ENCODE measurements around the gene SSTR3.
A peak's percentile ranks its signal among the peaks of the same experiment; 100 is the strongest.
"Not testable (repeated sequence)": the region's sequence is repeated elsewhere in the genome, so short reads cannot be mapped to it uniquely, and the experiment has no call there.

The SSTR3 gene

GRCh38 chr22:37212174-37212906 is at the start of gene SSTR3:
SSTR3 (minus strand) TSS chr22:37212477; CDS start chr22:37207803, 4,674 bp downstream.
- DNase-seq (ENCODE audit: low read depth, low spot score) = peak; percentile 33

GRCh38 chr22:37260901-37261336 is 48.6 kb upstream of the SSTR3 start:
- DNase-seq (ENCODE audit: low read depth, low spot score) = peak; percentile 77

DNA sequence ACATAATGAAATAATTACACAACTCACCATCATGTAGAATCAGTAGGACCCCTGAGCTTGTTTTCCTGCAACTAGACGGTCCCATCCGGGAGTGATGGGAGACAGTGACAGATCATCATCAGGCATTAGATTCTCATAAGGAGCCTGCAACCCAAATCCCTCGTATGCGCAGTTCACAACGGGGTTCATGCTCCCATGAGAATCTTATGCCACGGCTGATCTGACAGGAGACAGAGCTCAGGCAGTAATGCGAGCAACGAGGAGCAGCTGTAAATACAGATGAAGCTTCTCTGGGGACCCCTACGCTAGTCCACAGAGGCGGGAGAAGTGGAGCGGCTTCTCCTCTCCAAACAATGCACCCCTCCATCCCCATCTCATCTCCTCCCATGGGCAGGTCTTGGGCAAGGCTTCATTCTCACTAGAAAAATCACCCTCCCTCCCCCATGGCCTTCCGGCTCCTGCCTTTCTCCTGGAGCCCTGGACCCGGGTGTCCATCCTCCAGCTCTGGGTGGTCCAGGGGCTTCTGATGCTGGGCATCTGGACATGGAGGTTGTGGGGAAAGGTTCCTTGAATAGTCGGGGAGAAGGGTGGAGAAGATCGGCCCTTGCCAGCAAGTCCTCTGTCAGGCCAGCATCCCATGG is 48.0 kb upstream of the SSTR3 start:
- no peak for DNase-seq (ENCODE audit: low read depth, low spot score)

DNA sequence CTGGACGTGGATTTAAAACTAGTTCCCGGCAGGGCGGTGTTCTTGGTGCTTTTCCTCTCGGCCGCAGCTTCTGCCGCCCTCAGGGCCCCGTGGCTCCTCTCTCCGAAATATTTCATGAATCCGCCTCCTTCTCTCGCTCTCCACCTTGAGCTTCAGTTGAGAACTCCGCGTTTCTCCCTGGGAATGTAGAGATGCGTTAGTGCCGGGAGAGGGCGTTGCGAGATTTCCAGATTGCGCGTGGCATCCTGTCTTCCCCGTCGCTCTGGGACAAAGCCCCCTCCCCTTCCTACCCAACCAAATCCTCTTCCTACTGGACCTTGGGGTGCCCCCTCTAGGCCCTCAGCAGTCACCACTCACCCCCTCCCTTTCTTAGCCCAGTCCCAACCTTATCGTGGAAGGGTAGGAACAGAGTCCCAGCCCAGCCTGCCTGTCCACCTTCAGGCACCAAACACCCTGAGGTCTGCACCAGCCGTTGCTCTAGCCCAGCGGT is 47.3 kb upstream of the SSTR3 start:
- DNase-seq (ENCODE audit: low read depth, low spot score) = peak; percentile 53

DNA sequence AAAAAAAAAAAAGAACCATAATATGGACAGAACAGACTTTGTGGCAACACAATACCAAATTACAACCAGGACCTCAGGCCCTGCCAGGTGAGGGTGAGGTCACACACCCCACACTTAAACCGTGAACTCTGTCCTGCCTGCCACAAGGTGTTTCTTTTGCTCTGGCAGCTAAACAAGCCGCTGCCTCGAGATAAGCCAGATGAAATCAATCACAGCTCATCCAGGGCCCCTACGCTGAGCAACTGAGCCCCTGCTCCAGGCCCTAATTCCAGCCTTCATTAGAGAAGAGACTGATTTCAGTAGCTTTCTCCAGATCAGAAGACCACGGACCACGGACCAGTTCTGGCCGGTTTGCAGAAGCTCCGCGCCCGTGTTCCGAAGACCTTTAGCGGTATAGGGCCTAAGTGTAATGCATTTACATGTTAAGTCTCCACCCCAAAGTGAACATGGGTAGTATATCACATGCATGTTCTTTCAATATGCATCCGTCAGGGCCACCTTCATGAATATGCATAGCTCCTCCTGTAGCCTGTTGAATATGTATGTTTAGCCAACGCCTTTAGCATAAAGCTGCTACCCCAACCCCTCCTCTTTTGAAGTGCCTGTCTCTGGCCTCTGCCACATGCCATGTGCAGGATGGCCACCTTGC is 46.6 kb upstream of the SSTR3 start:
- DNase-seq (ENCODE audit: low read depth, low spot score) = no peak

GRCh38 chr22:37258005-37258752 is 45.9 kb upstream of the SSTR3 start:
- DNase-seq (ENCODE audit: low read depth, low spot score) = no peak

GRCh38 chr22:37256075-37256726 is 43.9 kb upstream of the SSTR3 start:
- no peak for DNase-seq (ENCODE audit: low read depth, low spot score)

DNA sequence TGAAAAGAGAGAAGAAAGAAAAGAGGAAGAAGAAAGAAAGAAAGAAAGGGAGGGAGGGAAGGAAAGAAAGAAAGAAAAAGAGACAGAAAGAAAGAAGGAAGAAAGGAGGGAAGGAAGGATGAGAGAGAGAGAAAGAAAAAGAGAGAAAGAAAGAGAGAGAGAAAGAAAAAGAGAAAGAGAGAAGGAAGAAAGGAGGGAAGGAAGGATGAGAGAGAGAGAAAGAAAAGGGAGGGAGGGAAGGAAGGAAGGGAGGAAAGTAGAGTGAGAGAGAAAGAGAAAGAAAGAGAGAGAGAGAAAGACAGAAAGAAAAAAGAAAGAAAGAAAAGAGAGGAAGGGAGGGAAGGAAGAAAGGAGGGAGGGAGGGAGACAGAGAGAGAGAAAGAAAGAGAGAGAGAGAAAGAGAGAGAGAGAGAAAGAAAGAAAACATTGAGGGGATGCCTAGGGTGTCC is 43.3 kb upstream of the SSTR3 start:
- no peak for DNase-seq (ENCODE audit: low read depth, low spot score)

- DNase-seq (ENCODE audit: low read depth, low spot score) = no peak
Observed at GRCh38 chr22:37254867-37255233, 42.6 kb upstream of the SSTR3 start.

DNA sequence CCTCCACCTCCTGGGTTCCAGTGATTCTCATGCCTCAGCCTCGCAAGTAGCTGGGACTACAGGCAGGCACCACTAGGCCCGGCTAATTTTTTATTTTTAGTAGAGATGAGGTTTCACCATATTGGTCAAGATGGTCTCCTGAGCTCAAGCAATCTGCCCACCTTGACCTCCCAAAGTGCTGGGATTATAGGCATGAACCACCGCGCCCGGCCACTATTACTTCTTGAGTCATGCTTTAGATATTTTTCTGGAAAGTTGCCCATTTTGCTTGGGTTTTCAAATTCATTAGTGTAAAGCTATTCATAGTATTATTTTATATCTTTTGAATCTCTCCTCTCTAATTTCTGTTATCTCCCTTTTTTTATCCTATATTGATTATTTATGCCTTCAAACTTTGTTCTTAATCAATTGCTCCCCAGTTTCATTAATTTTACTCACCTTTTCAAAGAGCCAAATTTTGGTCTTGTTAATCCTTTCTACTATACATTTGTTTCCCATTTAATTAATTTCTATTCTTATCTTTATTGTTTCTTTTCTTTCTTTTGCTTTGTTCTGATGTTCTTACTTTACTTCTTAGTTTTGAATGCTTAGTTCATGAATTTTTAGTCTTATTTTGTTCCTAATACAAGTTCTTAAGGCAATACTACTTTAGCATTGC is 42.1 kb upstream of the SSTR3 start:
- no peak for DNase-seq (ENCODE audit: low read depth, low spot score)

GRCh38 chr22:37253126-37253660 is 40.9 kb upstream of the SSTR3 start:
- no peak for DNase-seq (ENCODE audit: low read depth, low spot score)

DNA sequence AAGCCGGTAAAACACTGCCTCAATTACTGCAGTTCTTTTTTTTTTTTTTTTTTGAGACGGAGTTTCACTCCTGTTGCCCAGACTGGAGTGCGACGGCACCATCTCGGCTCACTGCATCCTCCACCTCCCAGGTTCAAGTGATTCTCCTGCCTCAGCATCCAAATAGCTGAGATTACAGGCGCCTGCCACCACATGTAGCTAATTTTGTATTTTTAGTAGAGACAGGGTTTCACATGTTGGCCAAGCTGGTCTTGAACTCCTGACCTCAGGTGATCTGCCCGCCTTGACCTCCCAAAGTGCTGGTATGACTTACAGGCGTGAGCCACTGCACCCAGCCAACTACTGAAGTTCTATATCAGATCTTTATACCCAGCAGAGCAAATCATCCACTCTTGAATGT is 39.6 kb upstream of the SSTR3 start:
- DNase-seq (ENCODE audit: low read depth, low spot score) = not testable (repeated sequence)

DNA sequence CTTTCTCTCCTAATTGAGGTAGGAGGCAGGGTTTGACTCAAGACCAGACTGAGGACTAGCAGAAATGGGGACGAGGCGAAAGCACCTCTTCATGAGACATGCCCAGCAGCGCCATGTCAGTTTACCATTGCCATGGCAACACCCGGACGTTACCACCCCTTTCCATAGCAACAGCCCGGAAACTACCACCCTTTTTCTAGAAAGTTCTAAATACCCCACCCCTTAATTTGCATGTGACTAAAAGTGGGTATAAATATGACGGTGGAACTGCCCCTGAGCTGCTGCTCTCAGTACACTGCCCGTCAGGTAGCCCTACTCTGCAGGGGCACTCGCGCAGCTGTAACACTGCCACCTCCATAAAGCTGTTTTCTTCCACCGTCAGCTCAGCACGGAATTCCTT is 37.7 kb upstream of the SSTR3 start:
- no peak for DNase-seq (ENCODE audit: low read depth, low spot score)

GRCh38 chr22:37248251-37248650 is 36.0 kb upstream of the SSTR3 start:
- no peak for DNase-seq (ENCODE audit: low read depth, low spot score)

DNA sequence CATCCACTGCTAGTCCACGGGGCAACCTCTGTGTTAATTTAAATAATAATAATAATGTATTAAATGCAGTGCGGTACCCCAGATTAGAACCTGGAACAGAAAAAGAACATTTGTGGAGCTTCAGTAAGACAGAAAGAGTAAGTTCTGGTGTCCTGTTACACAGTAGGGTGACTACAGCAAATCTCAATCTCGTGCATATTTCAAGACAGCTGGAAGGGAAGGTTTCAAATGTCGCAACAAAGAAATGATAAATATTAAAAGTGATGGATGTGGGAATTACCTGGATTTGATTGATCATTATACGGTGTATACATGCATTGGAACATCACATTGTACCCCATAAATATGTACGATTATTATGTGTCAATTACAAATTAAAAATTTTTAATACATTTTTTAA is 33.5 kb upstream of the SSTR3 start:
- DNase-seq (ENCODE audit: low read depth, low spot score) = no peak

- DNase-seq (ENCODE audit: low read depth, low spot score) = no peak
Observed at GRCh38 chr22:37244922-37245722, 32.8 kb upstream of the SSTR3 start.

GRCh38 chr22:37244114-37244921 is 32.0 kb upstream of the SSTR3 start, which contains the start of gene RAC2:
RAC2 (minus strand) TSS chr22:37244269; CDS start chr22:37244148, 121 bp downstream.
- peak; percentile 73 for DNase-seq (ENCODE audit: low read depth, low spot score)

DNA sequence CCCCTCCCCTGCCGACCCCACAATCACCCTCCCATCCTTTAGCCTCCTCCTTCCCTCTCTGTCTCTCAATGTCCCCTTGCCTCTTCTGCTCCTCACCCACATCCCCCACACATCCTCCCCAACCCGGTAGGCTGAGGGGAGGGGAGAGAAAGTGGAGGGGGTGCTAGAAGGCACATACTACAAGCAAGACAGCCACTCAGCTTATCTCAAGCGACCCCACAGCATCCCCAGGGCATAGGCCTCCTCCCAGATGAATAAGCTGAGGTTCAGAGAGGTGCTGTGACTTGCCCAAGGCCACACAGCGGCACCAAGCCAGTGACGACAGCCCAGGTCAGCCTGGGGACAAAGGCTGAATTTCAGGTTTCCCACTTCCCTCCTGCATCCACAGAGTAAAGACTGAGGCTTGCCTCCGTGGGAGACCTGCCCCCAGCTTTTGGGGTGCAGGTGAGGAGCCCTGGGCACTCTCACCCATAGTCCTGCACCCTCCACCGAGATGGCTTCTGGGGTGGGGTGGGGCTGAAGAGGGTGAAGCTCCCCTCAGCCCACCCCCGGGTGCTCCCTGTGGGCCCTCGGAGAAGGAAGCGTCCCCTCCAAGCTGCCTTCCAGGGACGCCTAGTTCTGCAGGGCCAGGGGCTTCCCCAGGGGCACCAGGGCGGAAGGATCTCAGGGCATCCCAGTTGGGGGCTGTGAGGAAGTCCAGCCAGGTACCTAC is 31.3 kb upstream of the SSTR3 start:
- DNase-seq (ENCODE audit: low read depth, low spot score) = no peak

Measured in ELF-1 (cell line).